Effector CD8-positive, alpha-beta T cell (primary cell): ENCODE data around the gene SPEM2.

ENCODE experiments used
- DNase-seq: peaks from one replicate; lab custom pipeline; 2025; lab: John Stamatoyannopoulos, UW
- total RNA-seq, 4 experiments: gene quantifications; one replicate each; lab custom pipeline; 2026; lab: John Stamatoyannopoulos, UW

The SPEM2 gene
- total RNA-seq = 0 to 0.10 (median 0) reads per million in 4 experiments

GRCh38 chr17:7425316-7425715, at the start of gene SPEM2:
SPEM2 (plus strand) TSS chr17:7425616; CDS start chr17:7425689, 73 bp downstream.
- no peak for DNase-seq

GRCh38 chr17:7379134-7379533, 46.3 kb upstream of the SPEM2 start:
- no peak for DNase-seq

- no peak for DNase-seq
Observed at GRCh38 chr17:7380321-7380720, 45.1 kb upstream of the SPEM2 start.

- DNase-seq = no peak
Observed at GRCh38 chr17:7380855-7381683, 44.3 kb upstream of the SPEM2 start, which contains the start of gene TNK1. TNK1 (plus strand) TSS chr17:7381089; CDS start chr17:7382927, 1,838 bp downstream.

- DNase-seq = no peak
Observed at GRCh38 chr17:7382901-7383300, 42.5 kb upstream of the SPEM2 start.

GRCh38 chr17:7383371-7383741, 42.1 kb upstream of the SPEM2 start:
- DNase-seq = no peak

GRCh38 chr17:7383742-7384488, 41.5 kb upstream of the SPEM2 start:
- peak; percentile 70 for DNase-seq

GRCh38 chr17:7384489-7385081, 40.8 kb upstream of the SPEM2 start:
- no peak for DNase-seq

GRCh38 chr17:7388856-7389255, 36.6 kb upstream of the SPEM2 start:
- DNase-seq = no peak

GRCh38 chr17:7389924-7390910, 35.2 kb upstream of the SPEM2 start:
- no peak for DNase-seq

- DNase-seq = no peak
Observed at GRCh38 chr17:7391307-7391706, 34.1 kb upstream of the SPEM2 start.

GRCh38 chr17:7392696-7393612, 32.5 kb upstream of the SPEM2 start:
- no peak for DNase-seq

- peak; percentile 71 for DNase-seq
Observed at GRCh38 chr17:7393613-7394451, 31.6 kb upstream of the SPEM2 start.

GRCh38 chr17:7394452-7395191, 30.8 kb upstream of the SPEM2 start, which contains the start of gene PLSCR3:
PLSCR3 (minus strand) TSS chr17:7394525; CDS start chr17:7394110, 415 bp downstream.
- DNase-seq = peak; percentile 67

GRCh38 chr17:7396147-7396546, 29.3 kb upstream of the SPEM2 start:
- no peak for DNase-seq

- no peak for DNase-seq
Observed at GRCh38 chr17:7398612-7399011, 26.8 kb upstream of the SPEM2 start.

- peak; percentile 29 for DNase-seq
Observed at GRCh38 chr17:7403043-7403726, 22.2 kb upstream of the SPEM2 start.

- no peak for DNase-seq
Observed at GRCh38 chr17:7403727-7403976, 21.8 kb upstream of the SPEM2 start.
